ENCODE results near the gene LITAFD. TPM values are rescaled to one million over a fixed set of nuclear protein-coding genes. Genes with fewer than 3 reads are reported as not detected.

LITAFD gene
- total and polyA plus RNA-seq, 2 experiments from 2014 or later = not detected

DNA sequence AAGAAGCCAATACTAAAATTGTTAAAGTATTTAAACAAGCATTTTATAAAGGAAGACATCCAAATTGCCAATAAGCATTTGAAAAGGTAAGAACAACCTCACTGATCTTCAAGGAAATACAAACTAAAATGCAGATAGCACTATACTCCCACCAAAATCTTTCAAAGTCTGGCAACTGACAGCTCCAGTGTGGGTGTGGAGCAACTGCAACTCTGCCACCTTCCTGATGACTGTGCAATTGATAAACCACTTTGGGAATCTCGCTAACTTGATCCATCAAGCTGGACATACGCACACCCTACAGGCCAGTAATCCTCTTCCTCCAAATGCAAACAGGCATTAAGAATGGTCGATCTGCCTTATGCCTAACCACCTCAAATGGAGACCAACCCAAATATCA, 31.9 kb downstream of the LITAFD start:
- ATAC-seq (no peak), DNase-seq (ENCODE audit: low spot score) (no peak)
- no peak overlapping the region for H3K4me3 Mint-ChIP-seq
- H3K4me1 Mint-ChIP-seq = peaks cover 17% of the 10 kb centered on the region
- Histone ChIP-seq H2AFZ (no peak overlapping the region), H3F3A (replicated peaks; ENCODE audit: low read depth) (peaks cover 22% of the 10 kb centered on the region; the same call in 1 of the 2 replicates), H3K36me3 (ENCODE audit: insufficient read depth) (peaks cover 41% of the 10 kb centered on the region), H3K4me1 (ENCODE audit: insufficient read depth) (no peaks in the 10 kb centered on the region; the same call in 1 of the 2 replicates), H3K27me3 (ENCODE audit: insufficient read depth) (no peaks in the 10 kb centered on the region), H3K4me2 (no peak overlapping the region), H3K4me3 (no peak overlapping the region), H3K79me2 (replicated peaks; ENCODE audit: insufficient read depth) (peaks cover 36% of the 10 kb centered on the region; the same call in 1 of the 2 replicates), H4K20me1 (replicated peaks; ENCODE audit: insufficient read depth) (peaks cover 42% of the 10 kb centered on the region), H3K9me2 (ENCODE audit: insufficient read depth) (no peaks in the 10 kb centered on the region), H3K27ac (ENCODE audit: low read depth) (no peak overlapping the region)
- TF ChIP-seq JUNB (IDR thresholded peaks at IDR 0.05; ENCODE audit: unreplicated experiment) (no peak), ZNF114 (CRISPR knock-in tag; IDR thresholded peaks at IDR 0.05) (no peak), ZNF331 (CRISPR knock-in tag; IDR thresholded peaks at IDR 0.05; ENCODE audit: low read depth) (no peak), EZH2 (IDR thresholded peaks at IDR 0.05; ENCODE audit: low read depth, unreplicated experiment) (no peak)
- TF ChIP-seq, protein P1, sequence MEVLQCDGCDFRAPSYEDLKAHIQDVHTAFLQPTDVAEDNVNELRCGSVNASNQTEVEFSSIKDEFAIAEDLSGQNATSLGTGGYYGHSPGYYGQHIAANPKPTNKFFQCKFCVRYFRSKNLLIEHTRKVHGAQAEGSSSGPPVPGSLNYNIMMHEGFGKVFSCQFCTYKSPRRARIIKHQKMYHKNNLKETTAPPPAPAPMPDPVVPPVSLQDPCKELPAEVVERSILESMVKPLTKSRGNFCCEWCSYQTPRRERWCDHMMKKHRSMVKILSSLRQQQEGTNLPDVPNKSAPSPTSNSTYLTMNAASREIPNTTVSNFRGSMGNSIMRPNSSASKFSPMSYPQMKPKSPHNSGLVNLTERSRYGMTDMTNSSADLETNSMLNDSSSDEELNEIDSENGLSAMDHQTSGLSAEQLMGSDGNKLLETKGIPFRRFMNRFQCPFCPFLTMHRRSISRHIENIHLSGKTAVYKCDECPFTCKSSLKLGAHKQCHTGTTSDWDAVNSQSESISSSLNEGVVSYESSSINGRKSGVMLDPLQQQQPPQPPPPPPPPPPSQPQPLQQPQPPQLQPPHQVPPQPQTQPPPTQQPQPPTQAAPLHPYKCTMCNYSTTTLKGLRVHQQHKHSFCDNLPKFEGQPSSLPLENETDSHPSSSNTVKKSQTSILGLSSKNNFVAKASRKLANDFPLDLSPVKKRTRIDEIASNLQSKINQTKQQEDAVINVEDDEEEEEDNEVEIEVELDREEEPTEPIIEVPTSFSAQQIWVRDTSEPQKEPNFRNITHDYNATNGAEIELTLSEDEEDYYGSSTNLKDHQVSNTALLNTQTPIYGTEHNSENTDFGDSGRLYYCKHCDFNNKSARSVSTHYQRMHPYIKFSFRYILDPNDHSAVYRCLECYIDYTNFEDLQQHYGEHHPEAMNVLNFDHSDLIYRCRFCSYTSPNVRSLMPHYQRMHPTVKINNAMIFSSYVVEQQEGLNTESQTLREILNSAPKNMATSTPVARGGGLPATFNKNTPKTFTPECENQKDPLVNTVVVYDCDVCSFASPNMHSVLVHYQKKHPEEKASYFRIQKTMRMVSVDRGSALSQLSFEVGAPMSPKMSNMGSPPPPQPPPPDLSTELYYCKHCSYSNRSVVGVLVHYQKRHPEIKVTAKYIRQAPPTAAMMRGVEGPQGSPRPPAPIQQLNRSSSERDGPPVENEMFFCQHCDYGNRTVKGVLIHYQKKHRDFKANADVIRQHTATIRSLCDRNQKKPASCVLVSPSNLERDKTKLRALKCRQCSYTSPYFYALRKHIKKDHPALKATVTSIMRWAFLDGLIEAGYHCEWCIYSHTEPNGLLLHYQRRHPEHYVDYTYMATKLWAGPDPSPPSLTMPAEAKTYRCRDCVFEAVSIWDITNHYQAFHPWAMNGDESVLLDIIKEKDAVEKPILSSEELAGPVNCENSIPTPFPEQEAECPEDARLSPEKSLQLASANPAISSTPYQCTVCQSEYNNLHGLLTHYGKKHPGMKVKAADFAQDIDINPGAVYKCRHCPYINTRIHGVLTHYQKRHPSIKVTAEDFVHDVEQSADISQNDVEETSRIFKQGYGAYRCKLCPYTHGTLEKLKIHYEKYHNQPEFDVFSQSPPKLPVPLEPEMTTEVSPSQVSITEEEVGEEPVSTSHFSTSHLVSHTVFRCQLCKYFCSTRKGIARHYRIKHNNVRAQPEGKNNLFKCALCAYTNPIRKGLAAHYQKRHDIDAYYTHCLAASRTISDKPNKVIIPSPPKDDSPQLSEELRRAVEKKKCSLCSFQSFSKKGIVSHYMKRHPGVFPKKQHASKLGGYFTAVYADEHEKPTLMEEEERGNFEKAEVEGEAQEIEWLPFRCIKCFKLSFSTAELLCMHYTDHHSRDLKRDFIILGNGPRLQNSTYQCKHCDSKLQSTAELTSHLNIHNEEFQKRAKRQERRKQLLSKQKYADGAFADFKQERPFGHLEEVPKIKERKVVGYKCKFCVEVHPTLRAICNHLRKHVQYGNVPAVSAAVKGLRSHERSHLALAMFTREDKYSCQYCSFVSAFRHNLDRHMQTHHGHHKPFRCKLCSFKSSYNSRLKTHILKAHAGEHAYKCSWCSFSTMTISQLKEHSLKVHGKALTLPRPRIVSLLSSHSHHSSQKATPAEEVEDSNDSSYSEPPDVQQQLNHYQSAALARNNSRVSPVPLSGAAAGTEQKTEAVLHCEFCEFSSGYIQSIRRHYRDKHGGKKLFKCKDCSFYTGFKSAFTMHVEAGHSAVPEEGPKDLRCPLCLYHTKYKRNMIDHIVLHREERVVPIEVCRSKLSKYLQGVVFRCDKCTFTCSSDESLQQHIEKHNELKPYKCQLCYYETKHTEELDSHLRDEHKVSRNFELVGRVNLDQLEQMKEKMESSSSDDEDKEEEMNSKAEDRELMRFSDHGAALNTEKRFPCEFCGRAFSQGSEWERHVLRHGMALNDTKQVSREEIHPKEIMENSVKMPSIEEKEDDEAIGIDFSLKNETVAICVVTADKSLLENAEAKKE (CRISPR knock-in tag; IDR thresholded peaks at IDR 0.05) = no peak
- H3K27me3 Mint-ChIP-seq (ENCODE audit: insufficient read depth, low read depth, poor library complexity) = peaks cover 10% of the 10 kb centered on the region
- H3K9me3 Mint-ChIP-seq = no peaks in the 10 kb centered on the region
- H3K36me3 Mint-ChIP-seq (ENCODE audit: low read depth) = peaks cover 93% of the 10 kb centered on the region
- peak overlapping the region; percentile 2; the same call in 1 of the 2 replicates for H3K27ac Mint-ChIP-seq

DNA sequence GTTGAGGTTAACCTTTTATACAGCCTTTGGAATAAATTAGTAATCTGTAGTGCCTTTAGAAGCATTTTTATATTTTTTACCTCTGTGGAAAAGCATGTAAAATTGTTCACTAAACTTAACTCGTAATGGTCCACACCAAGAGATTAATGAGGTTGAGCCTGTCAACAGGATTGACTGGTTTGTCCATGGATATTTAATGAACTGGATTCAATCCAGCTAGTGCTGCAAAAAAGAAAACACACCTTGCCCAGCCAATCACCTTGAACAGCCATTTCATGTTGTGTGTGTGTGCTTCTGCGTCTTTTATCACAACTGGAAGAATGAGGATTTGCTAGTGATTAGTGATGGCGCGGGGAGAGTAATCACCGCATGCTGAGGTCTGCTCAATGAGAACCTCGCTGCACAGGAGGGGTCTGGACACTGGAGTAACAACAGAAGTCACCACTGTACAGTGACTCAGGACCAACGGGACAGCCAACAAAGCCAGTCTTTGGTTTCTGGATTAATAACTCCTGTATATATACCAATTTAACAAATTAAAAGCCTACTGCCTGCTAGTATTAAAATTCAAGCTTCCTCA, 33.7 kb downstream of the LITAFD start:
- H3K4me3 ChIP-seq = no peak overlapping the region
- H3K4me1 Mint-ChIP-seq = peaks cover 14% of the 10 kb centered on the region
- H3K4me3 Mint-ChIP-seq = no peak overlapping the region
- no peak overlapping the region for H3K27ac ChIP-seq (ENCODE audit: low read depth)
- no peaks in the 10 kb centered on the region for H3K9me3 Mint-ChIP-seq
- H3K9me2 ChIP-seq (ENCODE audit: insufficient read depth) = no peaks in the 10 kb centered on the region
- no peaks in the 10 kb centered on the region; the same call in 1 of the 2 replicates for H3K4me1 ChIP-seq (ENCODE audit: insufficient read depth)
- no peak overlapping the region; the same call in 1 of the 2 replicates for H3K27ac Mint-ChIP-seq
- no peak for DNase-seq (ENCODE audit: low spot score)
- TF ChIP-seq, protein P2, sequence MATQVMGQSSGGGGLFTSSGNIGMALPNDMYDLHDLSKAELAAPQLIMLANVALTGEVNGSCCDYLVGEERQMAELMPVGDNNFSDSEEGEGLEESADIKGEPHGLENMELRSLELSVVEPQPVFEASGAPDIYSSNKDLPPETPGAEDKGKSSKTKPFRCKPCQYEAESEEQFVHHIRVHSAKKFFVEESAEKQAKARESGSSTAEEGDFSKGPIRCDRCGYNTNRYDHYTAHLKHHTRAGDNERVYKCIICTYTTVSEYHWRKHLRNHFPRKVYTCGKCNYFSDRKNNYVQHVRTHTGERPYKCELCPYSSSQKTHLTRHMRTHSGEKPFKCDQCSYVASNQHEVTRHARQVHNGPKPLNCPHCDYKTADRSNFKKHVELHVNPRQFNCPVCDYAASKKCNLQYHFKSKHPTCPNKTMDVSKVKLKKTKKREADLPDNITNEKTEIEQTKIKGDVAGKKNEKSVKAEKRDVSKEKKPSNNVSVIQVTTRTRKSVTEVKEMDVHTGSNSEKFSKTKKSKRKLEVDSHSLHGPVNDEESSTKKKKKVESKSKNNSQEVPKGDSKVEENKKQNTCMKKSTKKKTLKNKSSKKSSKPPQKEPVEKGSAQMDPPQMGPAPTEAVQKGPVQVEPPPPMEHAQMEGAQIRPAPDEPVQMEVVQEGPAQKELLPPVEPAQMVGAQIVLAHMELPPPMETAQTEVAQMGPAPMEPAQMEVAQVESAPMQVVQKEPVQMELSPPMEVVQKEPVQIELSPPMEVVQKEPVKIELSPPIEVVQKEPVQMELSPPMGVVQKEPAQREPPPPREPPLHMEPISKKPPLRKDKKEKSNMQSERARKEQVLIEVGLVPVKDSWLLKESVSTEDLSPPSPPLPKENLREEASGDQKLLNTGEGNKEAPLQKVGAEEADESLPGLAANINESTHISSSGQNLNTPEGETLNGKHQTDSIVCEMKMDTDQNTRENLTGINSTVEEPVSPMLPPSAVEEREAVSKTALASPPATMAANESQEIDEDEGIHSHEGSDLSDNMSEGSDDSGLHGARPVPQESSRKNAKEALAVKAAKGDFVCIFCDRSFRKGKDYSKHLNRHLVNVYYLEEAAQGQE (IDR thresholded peaks at IDR 0.05; ENCODE audit: unreplicated experiment) = no peak
- TF ChIP-seq STAT1 (IDR thresholded peaks at IDR 0.05; ENCODE audit: unreplicated experiment) = no peak
- no peak for TF ChIP-seq POLR2AphosphoS5 (IDR thresholded peaks at IDR 0.05; ENCODE audit: low read depth)
- no peak for TF ChIP-seq JUNB (IDR thresholded peaks at IDR 0.05; ENCODE audit: unreplicated experiment)
- no peak for TF ChIP-seq EZH2 (IDR thresholded peaks at IDR 0.05; ENCODE audit: low read depth, unreplicated experiment)
- peaks cover 26% of the 10 kb centered on the region; the same call in 1 of the 2 replicates for H3K79me2 ChIP-seq (replicated peaks; ENCODE audit: insufficient read depth)
- no peaks in the 10 kb centered on the region for H3K27me3 ChIP-seq (ENCODE audit: insufficient read depth)
- no peak overlapping the region for H3K4me2 ChIP-seq
- H3K36me3 ChIP-seq (ENCODE audit: insufficient read depth) = peaks cover 50% of the 10 kb centered on the region
- peaks cover 28% of the 10 kb centered on the region for H4K20me1 ChIP-seq (replicated peaks; ENCODE audit: insufficient read depth)
- H3K36me3 Mint-ChIP-seq (ENCODE audit: low read depth) = peaks cover 95% of the 10 kb centered on the region
- H3F3A ChIP-seq (replicated peaks; ENCODE audit: low read depth) = 0 out of 2 replicates have a peak, but pooled peaks cover 19% of the 10 kb centered on the region
- H2AFZ ChIP-seq = no peak overlapping the region
- peaks cover 10% of the 10 kb centered on the region for H3K27me3 Mint-ChIP-seq (ENCODE audit: insufficient read depth, low read depth, poor library complexity)
- ATAC-seq = no peak

Measured in GM23338 (cell line).